GM21786 (cell line): ENCODE data around the gene ESRRA.

Source experiments
- ATAC-seq: cut with Tn5 transposase; IDR thresholded peaks from one replicate; pipeline ENCODE4 v1.9.1; 2021; ENCODE audit not compliant: unreplicated experiment

The ESRRA gene

GRCh38 chr11:64364435-64364834, 59.1 kb downstream of the ESRRA start:
- no peak for ATAC-seq

GRCh38 chr11:64364911-64365310, 59.6 kb downstream of the ESRRA start:
- no peak for ATAC-seq
